Parathyroid adenoma (tissue), 2 donors: Measurements from ENCODE around the gene AHNAK2.

Experiments used
- H2AFZ ChIP-seq: fragments of 300-600 bp; sonication (generic); one replicate; pipeline ENCODE4 v1.7.0; 2017; ENCODE audit warnings: antibody characterized with exemption, mild to moderate bottlenecking
- H3K27ac ChIP-seq: fragments of 300-600 bp; sonication (generic); one replicate; pipeline ENCODE4 v1.7.0; 2017
- H3K27me3 ChIP-seq: fragments of 300-600 bp; sonication (generic); one replicate; pipeline ENCODE4 v1.7.0; 2017; ENCODE audit warnings: low read length; ENCODE audit not compliant: control insufficient read depth, insufficient read depth
- H3K36me3 ChIP-seq: fragments of 300-600 bp; sonication (generic); one replicate; pipeline ENCODE4 v1.7.0; 2017; ENCODE audit warnings: low read length; ENCODE audit not compliant: control insufficient read depth, insufficient read depth
- H3K4me1 ChIP-seq: fragments of 300-600 bp; sonication (generic); one replicate; pipeline ENCODE4 v1.7.0; 2017; ENCODE audit warnings: control low read depth
- H3K4me2 ChIP-seq: fragments of 300-600 bp; sonication (generic); one replicate; pipeline ENCODE4 v1.7.0; 2017; ENCODE audit warnings: low read length
- H3K4me3 ChIP-seq: fragments of 300-600 bp; sonication (generic); one replicate; pipeline ENCODE4 v1.7.0; 2017; ENCODE audit warnings: low read depth, low read length
- H3K79me2 ChIP-seq: fragments of 300-600 bp; sonication (generic); one replicate; pipeline ENCODE4 v1.7.0; 2017; ENCODE audit warnings: control low read depth
- H3K9ac ChIP-seq: fragments of 300-600 bp; sonication (generic); one replicate; pipeline ENCODE4 v1.7.0; 2017; ENCODE audit warnings: mild to moderate bottlenecking
- H3K9me3 ChIP-seq: fragments of 300-600 bp; sonication (generic); one replicate; pipeline ENCODE4 v1.7.0; 2017; ENCODE audit warnings: low read length; ENCODE audit not compliant: control insufficient read depth
- CTCF ChIP-seq: fragments of 300-600 bp; sonication (generic); IDR thresholded peaks from one replicate; pipeline ENCODE4 v1.7.0; 2017; ENCODE audit warnings: antibody characterized with exemption, mild to moderate bottlenecking
- donor health status: primary hyperparathyroidism.

The AHNAK2 gene

DNA sequence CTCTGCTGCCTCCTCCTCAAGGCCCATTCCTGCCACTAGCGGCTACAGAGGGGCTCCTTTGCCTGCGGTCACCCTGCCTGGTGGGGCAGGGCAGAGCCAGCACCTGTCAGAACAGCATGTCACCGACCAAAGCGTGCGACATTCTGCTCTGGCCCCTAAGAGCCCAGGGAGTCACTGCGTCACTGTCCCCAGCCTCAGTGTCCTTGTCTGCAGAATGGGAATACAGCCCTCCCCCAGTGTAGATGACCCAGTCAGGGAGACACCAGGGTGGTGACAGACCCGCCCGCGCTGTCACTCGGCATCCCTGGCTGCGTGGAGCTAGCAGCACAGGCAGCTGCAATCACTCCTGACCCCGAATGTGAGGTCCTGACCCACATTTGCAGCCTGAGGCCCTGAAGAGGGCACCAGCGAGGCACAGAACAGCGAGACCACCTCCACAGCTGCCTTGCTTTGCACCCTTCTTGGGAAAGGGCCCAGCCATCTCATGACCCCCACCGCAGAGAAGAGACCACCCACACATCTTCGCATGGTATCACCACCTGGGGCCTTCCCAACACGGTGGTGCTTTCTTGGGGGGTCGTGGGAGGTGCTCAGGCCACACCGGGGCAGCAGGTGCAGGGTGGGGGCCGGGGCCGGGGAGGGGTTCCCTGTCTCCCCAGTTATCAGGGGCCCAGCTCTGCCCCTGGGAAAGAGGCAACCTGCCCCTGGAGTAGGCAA, 2.5 kb downstream of the AHNAK2 start:
- Histone ChIP-seq H3K9me3 (no peaks in the 10 kb centered on the region), H3K27me3 (no peaks in the 10 kb centered on the region), H3K4me3 (no peak overlapping the region), H3K4me2 (no peak overlapping the region), H3K4me1 (peaks cover 49% of the 10 kb centered on the region), H3K9ac (no peak overlapping the region), H3K27ac (no peak overlapping the region), H3K36me3 (no peaks in the 10 kb centered on the region), H2AFZ (no peak overlapping the region), H3K79me2 (no peaks in the 10 kb centered on the region)
- TF ChIP-seq CTCF, result no peak

DNA sequence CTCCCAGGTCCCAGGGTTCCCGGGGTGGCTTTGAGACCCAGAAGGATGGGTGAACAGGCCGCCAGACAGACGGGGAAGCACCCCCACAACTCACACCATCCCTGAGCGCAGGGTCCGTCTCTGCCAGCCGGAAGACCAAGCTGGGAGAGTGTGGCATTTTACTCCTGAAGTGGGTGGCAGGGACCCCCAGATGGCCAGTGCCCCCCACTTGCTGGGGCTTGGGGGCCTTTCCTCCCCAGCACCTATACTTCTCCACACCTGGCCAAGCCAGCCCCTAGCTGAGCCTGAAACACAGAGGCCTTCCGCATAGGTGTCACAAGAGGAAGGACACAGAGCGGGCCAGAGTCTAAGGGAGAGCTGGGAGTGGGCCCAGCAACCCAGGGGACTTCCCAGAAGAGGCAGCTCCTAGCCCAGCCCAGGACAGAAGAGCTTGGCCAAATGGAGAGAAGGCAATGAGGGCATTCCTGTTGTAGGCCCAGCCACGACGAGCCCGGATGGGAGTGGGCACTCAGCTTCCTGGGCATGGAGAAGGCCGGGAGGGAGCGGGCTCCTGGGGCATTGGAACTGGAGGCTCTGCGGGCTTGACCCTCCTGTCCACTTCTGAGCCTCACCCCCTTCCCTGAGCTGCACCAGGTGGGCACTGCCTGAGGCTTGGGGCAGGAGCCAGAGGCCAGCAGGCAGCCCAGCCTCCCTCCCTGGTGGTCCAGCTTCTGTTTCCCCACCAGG, 3.3 kb downstream of the AHNAK2 start:
- Histone ChIP-seq H3K4me1 (peaks cover 44% of the 10 kb centered on the region), H2AFZ (no peak overlapping the region)

GRCh38 chr14:104974146-104974541, 4.0 kb downstream of the AHNAK2 start:
- Histone ChIP-seq H3K27ac (no peak overlapping the region), H3K79me2 (no peaks in the 10 kb centered on the region), H3K4me2 (no peak overlapping the region), H3K9me3 (no peaks in the 10 kb centered on the region), H3K9ac (no peak overlapping the region), H3K36me3 (no peaks in the 10 kb centered on the region), H3K4me1 (peaks cover 48% of the 10 kb centered on the region), H3K27me3 (no peaks in the 10 kb centered on the region), H3K4me3 (no peak overlapping the region), H2AFZ (no peak overlapping the region)
- no peak for TF ChIP-seq CTCF

More for the DNA sequence above, 3.3 kb downstream of the AHNAK2 start:
- H3K9ac ChIP-seq, result no peak overlapping the region
- H3K36me3 ChIP-seq, result no peaks in the 10 kb centered on the region
- no peak overlapping the region for H3K4me2 ChIP-seq
- H3K79me2 ChIP-seq, result no peaks in the 10 kb centered on the region
- no peaks in the 10 kb centered on the region for H3K27me3 ChIP-seq
- no peak for TF ChIP-seq CTCF
- no peaks in the 10 kb centered on the region for H3K9me3 ChIP-seq
- H3K4me3 ChIP-seq, result no peak overlapping the region
- no peak overlapping the region for H3K27ac ChIP-seq

DNA sequence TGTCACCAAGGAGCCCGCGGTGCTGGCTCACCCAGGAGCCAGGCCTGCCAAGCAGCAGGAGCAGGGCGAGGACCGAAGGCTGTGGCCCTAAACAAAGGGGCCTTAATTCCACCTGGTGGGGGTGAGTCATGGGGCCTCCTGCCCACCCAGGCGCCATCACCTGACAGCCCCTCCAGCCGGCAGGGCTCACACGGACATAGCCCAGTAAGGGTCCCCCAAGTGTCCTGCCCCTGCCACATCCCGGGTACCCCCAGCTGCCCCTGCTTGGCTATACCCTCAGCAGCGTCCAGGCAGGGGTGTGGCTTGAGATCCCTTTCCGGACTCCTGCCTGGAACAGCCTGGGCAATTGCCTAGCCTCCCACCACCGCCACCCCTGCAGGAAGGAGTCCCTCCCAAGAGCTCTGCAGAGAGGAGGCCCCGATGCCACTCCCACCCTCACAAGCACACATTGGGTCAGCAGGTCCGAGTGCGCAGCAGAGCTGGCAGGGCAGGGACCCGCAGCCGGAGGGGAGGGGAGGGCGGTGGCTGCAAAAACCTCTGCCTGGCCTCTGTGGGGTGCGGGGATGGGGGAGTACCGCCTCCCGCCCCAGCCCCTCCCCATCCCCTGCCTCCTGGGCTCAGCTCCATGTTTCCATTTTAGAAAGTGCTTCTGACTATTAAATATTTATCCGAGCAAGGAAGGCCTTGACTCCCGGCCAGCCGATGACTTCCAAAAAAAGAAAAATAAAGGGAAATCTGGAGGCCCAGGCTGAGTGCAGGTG, 4.6 kb downstream of the AHNAK2 start:
- Histone ChIP-seq H3K27me3 (no peaks in the 10 kb centered on the region), H3K36me3 (no peaks in the 10 kb centered on the region), H3K79me2 (no peaks in the 10 kb centered on the region), H3K27ac (peak overlapping the region; percentile 90), H3K9me3 (no peaks in the 10 kb centered on the region), H3K9ac (no peak overlapping the region), H3K4me1 (peaks cover 54% of the 10 kb centered on the region), H2AFZ (peak overlapping the region; percentile 43), H3K4me2 (no peak overlapping the region), H3K4me3 (no peak overlapping the region)
- no peak for TF ChIP-seq CTCF
